Measurements from ENCODE around the gene DIAPH3. TPM values are rescaled to one million over a fixed set of nuclear protein-coding genes. Genes with fewer than 3 reads are reported as not detected.

The DIAPH3 gene
- polyA plus RNA-seq, 1 of the 3 experiments (the other 2 are of a cell fraction) = 5.4 TPM

DNA sequence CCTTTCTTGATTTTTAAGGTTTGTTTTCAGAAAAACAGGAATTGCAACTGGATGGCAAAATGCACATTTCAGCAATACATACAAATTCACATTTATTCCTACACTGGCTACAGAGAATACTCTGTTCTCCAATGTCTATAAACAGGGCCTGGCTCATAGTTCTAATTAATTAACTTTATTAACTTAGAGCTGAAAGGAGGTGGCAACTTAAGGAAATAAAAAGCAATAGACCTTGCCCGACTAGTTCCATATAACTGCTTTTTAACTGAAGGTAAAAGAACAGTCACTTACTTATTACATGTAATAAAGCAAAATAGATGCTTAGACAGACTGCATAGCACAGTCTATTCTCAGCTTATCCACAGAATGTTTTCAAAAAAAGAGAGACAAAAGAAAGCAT is 498.5 kb downstream of the DIAPH3 start:
- POLR2A ChIA-PET = no interaction called here
- H2AFZ ChIP-seq (ENCODE audit: low read depth) = no peak overlapping the region
- no peak for DNase-seq
- H4K20me1 ChIP-seq (ENCODE audit: insufficient read depth) = no peaks in the 10 kb centered on the region
- no peak overlapping the region for H3K27ac ChIP-seq (ENCODE audit: low read depth in 2 of 2, low read length in 1 of 2)
- H3K9me2 ChIP-seq = 0 out of 2 replicates have a peak, but pooled peaks cover 3% of the 10 kb centered on the region
- no peak overlapping the region for H3K4me3 ChIP-seq (ENCODE audit: low read depth in 2 of 2, low read length in 1 of 2)
- peaks cover 4% of the 10 kb centered on the region for H3F3A ChIP-seq (replicated peaks; ENCODE audit: insufficient read depth)
- no peaks in the 10 kb centered on the region for H3K9me3 ChIP-seq
- H3K4me1 ChIP-seq (ENCODE audit: control insufficient read depth in 1 of 2, insufficient read depth in 2 of 2, low read depth in 1 of 2, low read length in 1 of 2) = peaks cover 0 to 3% of the 10 kb centered on the region in 2 experiments; a peak in 2 of 4 replicates
- H3K79me2 ChIP-seq (ENCODE audit: insufficient read depth) = no peaks in the 10 kb centered on the region
- H3K27me3 ChIP-seq (ENCODE audit: insufficient read depth) = no peaks in the 10 kb centered on the region
- CTCF ChIA-PET = interaction anchor here (1.6 kb wide), 1 partner anchor 9 kb away, joined by 4 read pairs; no protein-coding TSS in a partner anchor
- WGBS (ENCODE audit: low lambda C conversion rate) = 88% methylated on average over 1 of the region's 1 CpG
- H3K4me2 ChIP-seq = no peak overlapping the region
- H3K9ac ChIP-seq = no peak overlapping the region
- no peak for TF ChIP-seq EP300 (IDR thresholded peaks at IDR 0.05; ENCODE audit: borderline replicate concordance in 1 of 2, low read depth in 1 of 2, low read length in 1 of 2)
- TF ChIP-seq MXI1 (IDR thresholded peaks at IDR 0.05; ENCODE audit: low read depth, low read length) = no peak
- TF ChIP-seq RFX5 (IDR thresholded peaks at IDR 0.05; ENCODE audit: low read length) = no peak
- no peak for TF ChIP-seq CTCF (IDR thresholded peaks at IDR 0.05)
- TF ChIP-seq TEAD4 (IDR thresholded peaks at IDR 0.05; ENCODE audit: borderline replicate concordance, insufficient read depth) = no peak
- no peak for TF ChIP-seq PBX3 (IDR thresholded peaks at IDR 0.05)
- no peak for TF ChIP-seq FOXM1 (IDR thresholded peaks at IDR 0.05; ENCODE audit: low read depth)
- TF ChIP-seq FOSL2 (IDR thresholded peaks at IDR 0.05; ENCODE audit: borderline replicate concordance, low read depth) = no peak
- no peak for TF ChIP-seq YY1 (IDR thresholded peaks at IDR 0.05; ENCODE audit: low read depth)
- no peak for TF ChIP-seq TCF12 (IDR thresholded peaks at IDR 0.05)
- no peak for TF ChIP-seq USF2 (IDR thresholded peaks at IDR 0.05; ENCODE audit: borderline replicate concordance, low read depth, low read length)
- TF ChIP-seq, protein P1, sequence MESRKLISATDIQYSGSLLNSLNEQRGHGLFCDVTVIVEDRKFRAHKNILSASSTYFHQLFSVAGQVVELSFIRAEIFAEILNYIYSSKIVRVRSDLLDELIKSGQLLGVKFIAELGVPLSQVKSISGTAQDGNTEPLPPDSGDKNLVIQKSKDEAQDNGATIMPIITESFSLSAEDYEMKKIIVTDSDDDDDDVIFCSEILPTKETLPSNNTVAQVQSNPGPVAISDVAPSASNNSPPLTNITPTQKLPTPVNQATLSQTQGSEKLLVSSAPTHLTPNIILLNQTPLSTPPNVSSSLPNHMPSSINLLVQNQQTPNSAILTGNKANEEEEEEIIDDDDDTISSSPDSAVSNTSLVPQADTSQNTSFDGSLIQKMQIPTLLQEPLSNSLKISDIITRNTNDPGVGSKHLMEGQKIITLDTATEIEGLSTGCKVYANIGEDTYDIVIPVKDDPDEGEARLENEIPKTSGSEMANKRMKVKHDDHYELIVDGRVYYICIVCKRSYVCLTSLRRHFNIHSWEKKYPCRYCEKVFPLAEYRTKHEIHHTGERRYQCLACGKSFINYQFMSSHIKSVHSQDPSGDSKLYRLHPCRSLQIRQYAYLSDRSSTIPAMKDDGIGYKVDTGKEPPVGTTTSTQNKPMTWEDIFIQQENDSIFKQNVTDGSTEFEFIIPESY (IDR thresholded peaks at IDR 0.05; ENCODE audit: borderline replicate concordance, low read depth) = no peak
- no peak for TF ChIP-seq ELF1 (IDR thresholded peaks at IDR 0.05)
- no peak for TF ChIP-seq REST (IDR thresholded peaks at IDR 0.05; ENCODE audit: low read depth, low read length)
- TF ChIP-seq POLR2AphosphoS5 (IDR thresholded peaks at IDR 0.05; ENCODE audit: low read depth, low read length) = no peak
- no peak for TF ChIP-seq MAX (IDR thresholded peaks at IDR 0.05; ENCODE audit: low read depth)
- no peak for TF ChIP-seq RAD21 (IDR thresholded peaks at IDR 0.05; ENCODE audit: low read length)
- TF ChIP-seq GATA2 (CRISPR knock-in tag; IDR thresholded peaks at IDR 0.05) = no peak
- no peak for TF ChIP-seq RCOR1 (IDR thresholded peaks at IDR 0.05; ENCODE audit: low read length)
- TF ChIP-seq IRF3 (IDR thresholded peaks at IDR 0.05; ENCODE audit: low read depth, low read length) = no peak
- no peaks in the 10 kb centered on the region for H3K36me3 ChIP-seq (replicated peaks in 1 of 2; ENCODE audit: control insufficient read depth in 1 of 2, insufficient read depth in 2 of 2, low read length in 1 of 2)

Measured in SK-N-SH (cell line).